GM13977 (cell line): Measurements from ENCODE around the gene TRIO.

Experiments used
- DNase-seq: peaks from one replicate; pipeline ENCODE4 v3.0.0; 2012; ENCODE audit warnings: low spot score
- CTCF ChIP-seq: IDR thresholded peaks from 2 replicates; pipeline ENCODE4 v1.5.1; 2012; ENCODE audit warnings: mild to moderate bottlenecking, control low read depth; ENCODE audit not compliant: insufficient read depth; ENCODE audit errors: extremely low read depth, missing control alignments
- in situ Hi-C: fragments of 300-500 bp; cut with MboI; formaldehyde crosslinking; loops from one replicate; pipeline ENCODE4 v1.12.0; 2022; ENCODE audit warnings: low sequenced_read_pairs, low pct_unique_long_range_greater_than_20kb, mixed read lengths, inconsistent platforms; ENCODE audit not compliant: unreplicated experiment

TRIO gene

GRCh38 chr5:14122089-14122488, 21.1 kb upstream of the TRIO start:
- no peak for DNase-seq
- no peak for TF ChIP-seq CTCF
- in situ Hi-C loops: loop anchor here (25.0 kb wide), 1 partner anchor 540 kb away; the partner anchor contains the start of gene OTULIN

GRCh38 chr5:14123551-14123950, 19.6 kb upstream of the TRIO start:
- no peak for DNase-seq
- no peak for TF ChIP-seq CTCF
- in situ Hi-C loops: loop anchor here (25.0 kb wide), 1 partner anchor 539 kb away; the partner anchor contains the start of gene OTULIN

GRCh38 chr5:14123974-14124482, 19.1 kb upstream of the TRIO start:
- TF ChIP-seq CTCF: no peak
- in situ Hi-C loops: loop anchor here (25.0 kb wide), 1 partner anchor 538 kb away; the partner anchor contains the start of gene OTULIN
- DNase-seq: no peak

- TF ChIP-seq CTCF: no peak
- in situ Hi-C loops: no loop called here
- DNase-seq: no peak
Measured at GRCh38 chr5:14125262-14125661, 17.9 kb upstream of the TRIO start.

GRCh38 chr5:14127587-14127986, 15.6 kb upstream of the TRIO start:
- no peak for DNase-seq
- in situ Hi-C loops: no loop called here
- TF ChIP-seq CTCF: no peak

- no peak for TF ChIP-seq CTCF
- in situ Hi-C loops: no loop called here
- no peak for DNase-seq
Measured at GRCh38 chr5:14128079-14128478, 15.1 kb upstream of the TRIO start.
